ENCODE measurements around the gene AMACR.

Gene AMACR

DNA sequence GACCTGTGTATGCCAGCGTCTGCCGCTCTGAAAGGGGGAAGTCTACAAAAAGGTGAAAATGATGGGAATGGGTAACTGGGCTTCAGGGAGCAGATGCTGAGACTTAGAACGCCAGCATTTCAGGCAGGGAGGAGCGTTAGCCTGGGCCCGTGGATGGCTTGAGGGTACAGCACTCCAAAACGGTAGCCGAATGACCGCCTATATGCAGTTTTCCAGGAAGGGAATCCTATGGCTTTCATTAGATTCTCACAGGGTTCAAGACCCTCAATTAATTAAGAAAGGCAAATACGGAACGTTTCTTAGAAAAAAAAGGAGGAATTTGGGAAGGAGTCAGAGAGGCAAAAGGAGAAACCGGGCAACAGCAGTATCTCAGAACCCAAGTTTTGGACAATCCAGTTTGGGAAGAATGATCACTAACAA lies 639 bp downstream of the AMACR start:
- DNase-seq (ENCODE audit: low read depth in 2 of 2) = no peak

DNA sequence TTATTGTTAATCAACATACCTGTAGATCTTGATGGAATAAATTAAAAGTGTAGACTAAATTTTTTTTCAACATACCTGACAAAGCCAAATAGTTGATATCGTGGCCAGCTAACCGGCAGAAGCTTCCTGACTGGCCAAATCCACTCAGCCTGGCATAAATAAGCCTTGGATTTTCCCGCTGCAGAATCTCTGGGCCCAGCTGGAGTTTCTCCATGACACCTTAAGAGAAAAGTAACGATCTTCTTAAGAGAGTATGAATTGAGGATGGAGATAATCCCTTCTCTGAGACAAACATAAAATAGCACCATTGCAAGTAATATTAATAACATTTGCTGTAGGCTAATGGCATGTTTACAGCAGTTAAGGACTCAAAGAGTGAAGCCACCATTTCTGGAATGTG lies 2.2 kb downstream of the AMACR start:
- no peak for DNase-seq (ENCODE audit: low read depth in 2 of 2)

DNA sequence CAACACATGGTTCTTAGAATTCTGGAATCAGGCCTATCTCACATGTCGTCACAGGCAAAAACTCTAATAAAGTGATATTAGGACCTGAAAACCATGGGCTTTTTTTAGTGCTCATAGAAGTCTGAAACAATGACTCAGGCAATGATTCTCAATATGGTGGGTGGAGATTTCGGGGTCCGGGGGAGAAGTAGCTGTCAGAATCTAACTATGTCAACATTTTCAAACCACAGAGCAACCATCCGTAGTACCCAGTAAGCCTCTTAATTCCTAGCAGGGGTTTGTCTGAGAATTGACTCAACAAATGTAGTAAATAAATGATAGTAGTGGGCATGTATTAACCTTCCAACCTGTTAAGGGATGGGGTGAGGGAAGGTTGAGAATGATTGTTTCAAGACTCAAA lies 2.6 kb downstream of the AMACR start:
- DNase-seq (ENCODE audit: low read depth in 2 of 2) = no peak

DNA sequence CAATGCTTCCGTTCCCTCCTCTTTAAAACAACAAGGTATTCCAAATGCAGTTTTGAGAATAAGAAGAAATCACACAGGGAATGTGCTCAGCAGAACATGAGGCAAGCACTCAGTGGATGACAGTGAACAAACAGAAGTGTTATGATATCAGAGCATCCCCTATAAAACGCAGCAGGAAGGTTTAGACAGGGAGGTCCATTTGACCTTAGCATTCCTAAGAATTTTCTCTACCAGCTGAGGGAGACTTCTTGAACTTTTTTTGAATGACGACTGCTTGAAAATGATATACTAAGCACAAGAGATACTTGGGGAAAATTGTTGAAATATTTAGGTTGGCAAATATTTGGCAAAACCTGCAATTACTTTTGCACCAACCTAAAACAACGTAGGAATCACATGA lies 3.9 kb downstream of the AMACR start:
- no peak for DNase-seq (ENCODE audit: low read depth in 2 of 2)

DNA sequence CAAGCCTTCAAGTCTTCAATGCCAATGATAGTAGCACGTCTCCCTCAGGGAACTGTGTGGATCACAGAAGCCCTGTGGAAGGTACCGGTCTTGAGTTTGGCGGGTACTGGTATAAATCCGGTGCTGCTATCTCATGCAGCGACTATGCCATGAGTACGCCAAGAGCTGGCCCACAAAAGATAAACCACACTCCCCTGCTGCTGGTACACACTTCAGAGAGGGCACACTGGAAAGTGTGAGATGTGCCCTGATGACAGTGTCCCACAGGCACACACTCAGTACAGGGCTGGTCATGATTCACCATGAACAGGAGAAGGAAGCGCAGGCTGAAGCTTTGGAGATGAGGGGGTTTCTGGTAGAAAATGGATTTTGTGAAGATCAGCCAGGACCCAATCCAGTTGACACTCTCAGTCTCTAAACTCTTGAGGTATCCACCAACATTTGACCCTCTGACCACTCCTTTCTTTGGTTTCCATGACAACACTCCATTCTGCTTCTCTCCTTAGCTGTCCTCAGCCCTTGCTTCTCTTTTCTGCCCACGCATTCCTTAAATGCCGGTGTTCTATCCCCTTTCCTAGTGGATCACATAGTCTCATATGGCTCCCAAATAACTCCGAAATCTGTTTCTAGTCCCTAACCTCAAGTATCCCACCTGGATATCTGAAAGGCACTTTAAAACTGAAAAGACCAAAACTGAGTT lies 5.1 kb downstream of the AMACR start:
- DNase-seq (ENCODE audit: low read depth in 2 of 2) = no peak

DNA sequence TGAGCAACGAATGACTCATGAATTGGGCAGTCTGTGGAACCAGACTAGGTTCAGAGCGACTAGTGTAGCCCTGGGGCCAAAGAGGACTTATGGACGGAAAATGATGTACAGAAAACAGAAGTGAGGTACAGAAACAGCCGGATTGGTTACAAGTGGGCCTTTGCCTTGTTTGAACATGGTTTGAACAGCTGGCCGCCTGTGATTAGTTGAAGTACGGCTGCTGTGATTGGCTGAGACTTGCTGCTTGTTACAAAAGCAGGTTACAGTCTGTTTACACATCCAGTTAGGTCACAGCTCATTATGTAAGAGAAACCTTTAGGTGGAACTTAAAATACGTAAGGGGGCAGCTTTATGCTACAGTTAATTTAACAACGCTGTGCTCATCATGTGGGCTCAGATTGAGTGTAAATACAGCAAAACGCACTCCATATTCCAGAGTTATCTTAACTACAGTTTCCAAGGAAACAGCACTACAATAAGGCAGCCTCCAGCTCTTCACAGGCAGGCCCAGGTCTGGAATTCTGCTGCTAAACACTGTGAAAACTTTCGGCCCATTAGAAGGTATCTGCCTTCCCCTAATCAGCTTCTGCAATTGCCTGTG lies 6.5 kb downstream of the AMACR start:
- DNase-seq (ENCODE audit: low read depth in 2 of 2) = no peak

DNA sequence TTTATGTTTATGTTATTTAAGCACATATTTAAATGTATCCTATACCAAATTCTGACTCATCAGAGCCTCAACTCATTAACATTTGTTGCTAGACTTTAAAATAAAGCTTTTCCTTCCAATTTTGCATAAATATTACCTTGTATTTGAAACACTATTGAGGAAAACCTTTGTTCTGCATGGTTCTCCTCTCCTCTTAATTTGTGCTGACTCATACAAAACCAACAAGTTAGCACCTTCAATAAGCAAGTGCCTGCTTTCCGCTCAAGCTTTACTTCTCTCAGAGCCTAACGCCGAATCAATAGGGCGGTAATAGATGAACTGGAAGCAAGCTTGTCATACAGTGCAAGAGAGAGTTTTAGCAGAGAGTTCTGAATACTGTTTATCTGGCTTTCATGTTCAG lies 7.9 kb downstream of the AMACR start:
- DNase-seq (ENCODE audit: low read depth in 2 of 2) = no peak

DNA sequence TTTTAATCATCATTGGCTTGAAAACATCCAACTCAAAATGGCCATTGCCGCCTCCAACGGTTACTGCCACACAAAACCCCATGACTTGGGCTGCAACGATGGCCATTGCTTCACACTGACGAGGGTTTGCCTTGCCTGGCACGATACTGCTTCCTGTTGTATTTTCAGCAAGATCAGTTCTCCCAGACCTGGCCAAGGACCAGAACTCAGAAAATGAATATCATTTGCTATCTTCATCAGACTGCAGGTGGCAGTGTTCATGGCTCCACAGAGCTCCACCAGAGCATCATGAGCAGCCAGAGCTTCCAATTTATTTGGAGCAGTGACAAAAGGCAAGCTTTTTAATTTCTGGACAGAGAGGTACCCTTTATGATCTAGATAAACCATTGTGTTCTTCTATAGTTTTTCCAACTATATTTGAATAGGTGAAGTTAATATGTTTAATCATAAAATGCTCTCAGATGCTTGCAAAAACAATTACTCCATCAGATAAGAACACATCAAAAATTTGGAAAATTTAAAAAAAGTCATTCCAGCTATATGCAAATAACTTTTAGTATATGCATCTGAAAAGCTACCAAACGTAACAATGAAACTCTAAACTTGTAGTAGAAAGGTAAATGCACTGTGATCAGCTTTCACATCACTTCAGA lies 10.4 kb downstream of the AMACR start:
- DNase-seq (ENCODE audit: low read depth in 2 of 2) = no peak

DNA sequence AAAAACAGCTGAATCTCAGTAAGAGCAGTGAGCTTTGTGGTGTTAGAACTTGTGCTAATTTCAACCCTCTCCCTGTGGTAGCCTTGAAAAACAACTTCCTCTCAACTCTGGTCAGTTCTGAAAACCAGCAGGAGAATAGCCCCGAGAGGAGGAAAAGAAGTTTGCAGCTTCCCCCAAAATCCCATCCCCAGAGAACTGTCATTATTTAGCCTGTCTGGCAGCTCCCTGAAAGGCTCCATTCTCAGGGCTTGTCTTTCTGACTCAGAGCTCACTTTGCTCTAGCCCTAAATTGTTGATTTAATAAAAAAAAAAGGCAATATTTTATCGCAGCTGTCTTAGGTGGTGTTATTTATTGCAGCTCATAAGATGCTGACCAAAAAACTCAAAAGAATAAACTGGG lies 12.0 kb downstream of the AMACR start:
- no peak for DNase-seq (ENCODE audit: low read depth in 2 of 2)

DNA sequence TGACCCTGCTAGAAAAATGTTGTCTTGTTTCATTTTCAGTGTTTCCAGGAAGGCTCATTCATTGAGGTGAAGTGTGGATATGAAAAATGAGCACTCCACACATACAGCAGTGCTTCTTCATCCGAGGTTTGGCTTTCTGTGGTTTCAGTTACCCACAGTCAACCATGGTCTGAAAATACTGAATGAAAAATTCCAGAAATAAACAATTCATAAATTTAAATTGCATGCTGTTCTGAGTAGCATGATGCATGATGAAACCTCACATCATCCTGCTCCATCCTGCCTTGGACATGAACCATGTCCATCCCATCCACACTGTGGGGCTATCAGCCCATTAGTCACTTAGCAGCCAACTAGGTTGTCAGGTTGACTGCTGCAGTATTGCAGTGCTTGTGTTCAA lies 13.0 kb downstream of the AMACR start:
- DNase-seq (ENCODE audit: low read depth in 2 of 2) = no peak

DNA sequence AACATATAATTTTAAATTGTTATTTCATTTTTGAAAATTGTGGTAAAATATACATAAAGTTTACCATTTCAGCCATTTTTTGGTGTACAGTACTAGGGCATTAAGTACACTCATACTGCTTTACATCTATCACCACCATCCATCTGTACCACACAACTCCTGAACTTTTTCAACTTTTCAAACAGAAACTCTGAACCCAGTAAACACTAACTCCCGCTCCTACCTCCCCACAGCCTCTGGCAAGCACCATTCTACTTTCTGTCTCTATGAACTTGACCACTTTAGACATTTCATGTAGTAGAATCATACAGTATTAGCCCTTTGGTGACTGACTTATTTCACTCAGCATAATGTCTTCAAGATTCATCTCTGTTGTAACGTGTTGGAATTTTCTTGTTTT lies 15.0 kb downstream of the AMACR start:
- no peak for DNase-seq (ENCODE audit: low read depth in 2 of 2)

DNA sequence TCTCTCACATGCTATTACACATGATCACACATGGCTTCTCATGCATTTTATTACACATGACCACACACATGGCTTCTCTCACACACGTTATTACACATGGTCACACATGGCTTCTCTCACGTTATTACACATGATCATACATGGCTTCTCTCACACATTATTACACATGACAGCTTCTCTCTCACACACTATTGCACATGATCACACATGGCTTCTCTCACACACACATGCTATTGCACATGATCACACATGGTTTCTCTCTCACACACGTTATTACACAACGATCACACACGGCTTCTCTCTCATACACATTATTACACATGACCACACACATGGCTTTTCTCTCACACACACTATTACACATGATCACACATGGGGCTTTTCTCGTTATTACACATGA lies 22.4 kb downstream of the AMACR start:
- DNase-seq (ENCODE audit: low read depth in 2 of 2) = no peak

DNA sequence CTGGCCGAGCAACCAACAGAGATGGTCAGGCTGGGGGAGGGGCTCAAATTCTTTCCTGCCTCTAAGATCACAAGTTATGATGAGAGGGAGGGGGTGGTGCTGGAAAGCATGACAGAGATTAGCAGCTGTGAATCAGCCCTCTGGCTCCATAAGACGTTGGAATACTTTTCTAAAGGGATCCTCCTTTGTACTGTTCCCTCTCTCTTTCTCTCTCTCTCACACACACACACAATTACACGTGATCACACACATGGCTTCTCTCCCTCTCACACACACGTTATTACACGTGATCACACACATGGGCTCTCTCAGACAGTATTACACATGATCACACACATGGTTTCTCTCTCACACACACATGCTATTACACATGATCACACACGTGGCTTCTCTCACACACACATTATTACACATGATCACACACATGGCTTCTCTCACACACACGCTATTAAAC lies 23.2 kb downstream of the AMACR start, which contains the start of gene SLC45A2:
Gene SLC45A2 (minus strand): TSS at position 23 of the 454 bp plus-strand sequence. CDS start 110 bp downstream, outside the sequence.
- no peak for DNase-seq (ENCODE audit: low read depth in 2 of 2)

DNA sequence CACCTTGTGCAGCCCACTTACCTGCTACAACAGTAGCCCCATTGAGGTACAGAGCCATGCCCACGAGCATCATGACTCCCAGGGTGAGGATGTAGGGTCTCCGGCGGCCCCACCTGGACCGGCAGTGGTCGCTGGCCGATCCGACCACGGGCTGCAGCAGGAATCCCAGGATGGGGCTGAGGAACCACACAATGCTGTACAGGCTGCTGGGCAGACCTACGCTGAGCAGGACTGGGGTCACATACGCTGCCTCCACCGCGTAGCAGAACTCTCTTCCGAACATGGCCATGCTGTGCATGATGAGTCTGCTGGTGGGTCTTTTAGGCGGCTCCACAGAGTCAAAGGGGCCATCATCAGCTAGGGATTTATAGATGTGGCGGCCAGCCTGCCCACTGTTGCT lies 23.7 kb downstream of the AMACR start:
- no peak for DNase-seq (ENCODE audit: low read depth in 2 of 2)

DNA sequence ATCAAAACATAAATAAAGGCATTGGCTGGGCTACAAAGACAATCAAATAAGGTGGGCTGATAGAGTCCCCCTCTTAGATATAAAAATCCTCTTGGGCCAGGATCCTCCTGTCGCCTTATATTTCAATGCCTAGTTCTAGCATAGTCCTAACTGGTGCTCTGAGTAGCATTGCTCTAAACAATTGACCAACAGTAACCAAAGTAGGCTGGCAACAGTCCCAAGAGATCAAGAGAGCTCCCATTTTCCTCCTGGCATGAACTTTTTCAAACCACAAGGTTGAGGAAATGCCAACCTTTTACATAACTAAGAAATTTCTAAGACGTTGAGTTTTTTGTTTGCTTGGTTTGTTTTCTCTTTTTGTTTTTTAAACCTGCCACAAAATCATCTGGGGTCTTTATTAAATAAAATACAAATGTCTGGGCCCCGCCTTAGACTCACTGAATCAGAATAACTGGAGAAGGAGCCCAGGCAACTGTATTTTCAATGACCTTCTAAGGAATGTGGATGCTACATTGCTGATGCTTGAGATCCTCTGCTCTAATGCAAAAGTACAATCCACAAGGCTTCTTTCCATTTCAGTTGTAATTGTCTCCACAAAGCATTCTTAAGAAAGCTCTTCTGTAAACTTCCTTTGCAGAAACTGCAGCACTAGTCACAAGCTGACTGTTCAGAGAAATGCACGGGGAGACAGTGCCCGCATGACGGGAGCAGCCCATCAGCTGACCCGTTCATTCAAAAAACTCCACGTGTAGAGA lies 26.3 kb downstream of the AMACR start:
- DNase-seq (ENCODE audit: low read depth in 2 of 2) = no peak

DNA sequence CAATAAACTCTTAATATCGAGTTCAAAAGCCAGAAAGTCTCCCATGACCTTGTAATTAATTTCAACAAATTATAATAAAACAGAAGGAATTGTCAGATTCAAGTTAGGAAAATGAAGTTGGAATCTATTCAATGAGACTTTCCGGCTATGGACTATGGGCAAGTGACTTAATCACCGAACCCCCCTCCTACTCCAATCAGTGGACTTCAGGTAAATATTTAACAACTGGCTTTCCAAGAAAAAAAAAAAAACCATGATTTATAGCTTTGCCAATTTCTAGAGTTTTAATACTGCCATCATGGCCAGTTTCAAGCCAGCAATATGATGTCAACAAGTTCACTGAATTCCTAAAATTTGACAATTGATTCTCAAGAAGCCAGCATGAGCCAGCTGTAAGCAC lies 27.8 kb downstream of the AMACR start:
- no peak for DNase-seq (ENCODE audit: low read depth in 2 of 2)

DNA sequence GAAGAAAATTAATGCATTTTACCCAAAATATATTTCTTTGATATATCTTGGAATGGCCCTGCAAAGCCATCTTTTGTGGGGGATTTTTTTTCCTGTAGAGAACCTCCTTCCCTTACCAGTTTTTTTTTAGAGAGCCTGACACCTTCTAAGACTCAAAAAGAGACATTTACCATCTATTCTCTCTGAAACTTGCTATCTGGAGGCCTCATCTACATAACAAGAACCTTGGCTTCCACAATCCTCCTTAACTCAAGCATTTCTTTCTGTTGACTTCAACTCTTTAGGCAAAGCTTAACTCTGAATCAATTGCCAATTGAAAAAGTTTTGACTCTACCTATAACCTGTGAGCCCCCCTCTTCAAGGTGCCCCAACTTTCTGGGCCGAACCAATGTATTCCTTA lies 29.5 kb downstream of the AMACR start:
- DNase-seq (ENCODE audit: low read depth in 2 of 2) = no peak

DNA sequence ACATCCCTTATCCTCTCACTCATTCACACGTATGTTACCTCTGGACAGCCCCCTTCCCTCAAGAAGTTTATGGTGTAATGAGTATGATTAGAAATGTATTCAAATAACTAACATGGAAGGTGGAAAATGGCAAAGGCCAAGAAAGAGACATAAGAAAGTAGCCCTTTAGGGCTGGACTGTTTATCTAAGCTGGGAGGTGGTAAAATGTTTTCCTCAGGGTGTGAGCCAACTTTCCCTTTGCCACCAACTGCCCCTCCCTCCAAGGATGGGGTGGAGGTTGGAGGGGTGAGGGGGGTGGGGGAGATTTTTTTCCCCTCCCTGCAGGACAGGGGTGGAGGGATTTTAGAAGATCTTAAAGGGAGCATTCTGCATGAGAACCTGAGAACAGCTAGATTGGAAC lies 31.5 kb downstream of the AMACR start:
- DNase-seq (ENCODE audit: low read depth in 2 of 2) = no peak

DNA sequence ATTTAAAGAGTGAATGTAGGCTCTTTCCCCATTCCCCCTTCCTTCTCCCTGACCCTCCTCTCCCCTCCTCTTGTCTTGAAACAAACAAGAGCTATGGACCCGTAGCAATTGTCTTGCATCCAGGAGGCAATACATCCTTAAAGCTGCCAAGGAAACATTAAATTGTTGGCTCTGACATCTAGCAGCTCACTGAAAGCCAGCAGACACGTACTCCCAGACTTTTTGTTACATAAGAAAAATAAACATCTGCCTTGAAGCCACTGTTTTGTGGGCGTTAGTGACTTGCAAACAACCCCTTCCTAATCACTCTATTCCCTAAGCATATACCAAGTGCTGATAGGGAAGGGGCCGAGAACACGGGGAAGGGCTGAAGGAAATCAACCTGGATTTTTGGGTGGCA lies 32.0 kb downstream of the AMACR start:
- DNase-seq (ENCODE audit: low read depth in 2 of 2) = no peak

DNA sequence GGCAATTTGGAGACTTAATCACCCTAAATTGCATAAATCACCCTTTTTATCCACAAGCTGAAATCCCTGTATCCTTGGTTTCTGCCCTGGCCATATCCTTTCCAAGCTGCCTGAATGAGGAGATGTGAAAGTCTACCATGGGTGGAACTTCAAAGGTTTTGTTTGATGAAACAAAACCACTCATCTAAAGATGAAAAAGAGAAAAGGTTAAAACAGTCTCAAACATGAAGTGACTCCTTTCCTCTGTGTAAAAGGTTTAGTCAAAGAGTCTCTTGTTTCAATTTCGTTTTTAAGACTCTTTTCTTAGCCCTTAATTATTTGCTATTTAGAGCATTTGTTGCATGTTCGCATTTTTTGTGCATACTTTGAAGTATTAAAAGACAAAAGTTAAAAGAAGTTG lies 34.6 kb downstream of the AMACR start:
- DNase-seq (ENCODE audit: low read depth in 2 of 2) = no peak

DNA sequence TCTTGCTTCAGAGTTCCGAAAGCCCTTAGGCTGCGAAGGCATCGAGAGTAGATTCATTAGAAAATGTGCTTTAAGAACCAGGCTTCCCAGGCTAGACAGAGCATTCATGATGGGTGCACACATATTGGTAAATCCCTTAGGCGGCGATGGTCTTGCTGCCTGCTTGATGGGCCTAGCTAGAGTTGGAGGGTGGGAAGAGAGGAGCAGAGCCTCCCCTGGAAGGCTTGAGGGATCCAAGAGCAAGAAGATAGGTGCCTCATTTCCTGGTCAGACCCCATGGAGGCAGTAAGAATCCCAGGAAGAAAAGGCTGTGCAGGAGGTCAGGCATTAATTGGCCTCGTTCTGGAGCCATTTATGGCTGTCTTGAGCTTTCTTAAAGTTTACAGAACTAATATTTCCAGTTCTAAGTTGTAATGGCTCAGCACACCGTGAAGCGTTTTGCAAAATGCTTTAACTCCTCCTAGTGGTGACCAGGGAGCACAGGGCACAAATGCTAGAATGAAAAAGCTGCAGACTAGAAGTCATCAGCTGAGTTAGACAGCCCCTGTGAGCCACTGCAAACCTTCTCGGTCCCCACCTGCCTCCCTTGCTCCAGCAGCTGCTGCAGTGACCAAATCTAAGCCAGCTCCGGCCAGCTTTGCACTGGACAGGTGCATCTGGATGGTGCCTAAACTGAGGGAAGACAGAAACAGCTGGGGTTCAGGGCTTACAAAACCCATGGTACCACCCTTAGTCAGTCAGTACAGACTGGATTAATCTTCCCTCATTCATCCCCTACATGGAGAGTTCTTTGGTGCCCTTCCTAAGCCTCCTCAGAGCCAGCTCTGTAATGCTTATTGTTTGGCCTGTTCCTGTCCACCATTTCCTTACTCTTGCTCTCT lies 38.0 kb downstream of the AMACR start:
- no peak for DNase-seq (ENCODE audit: low read depth in 2 of 2)
